H1 (cell line): ENCODE measurements around the gene SASH3. TPM values are rescaled to one million over a fixed set of nuclear protein-coding genes. Genes with fewer than 3 reads are reported as not detected.

ENCODE experiments used
- CTCF ChIA-PET: fragments of 300-600 bp; sonication (Branson Sonifier 250); formaldehyde crosslinking; loops from one replicate; lab custom pipeline; 2021; ENCODE audit not compliant: partially characterized antibody; lab: Charles Lee
- POLR2A ChIA-PET: fragments of 300-600 bp; sonication (Branson Sonifier 250); formaldehyde crosslinking; loops from one replicate; lab custom pipeline; 2021; ENCODE audit warnings: inconsistent platforms; ENCODE audit not compliant: partially characterized antibody; lab: Charles Lee
- DNase-seq, 2 experiments: peaks; one replicate each; pipeline versions ENCODE4 v3.0.0 to v3.0.0-alpha.2; 2010 to 2022; ENCODE audit warnings: low spot score in 2 of 2, low read depth in 1 of 2, mixed read lengths in 1 of 2
- FAIRE-seq: peaks from 2 replicates; lab custom pipeline; 2011; peaks lifted over from hg19 to GRCh38; lab: Jason Lieb, UNC
- H2AFZ ChIP-seq: 2 replicates; pipeline ENCODE4 v1.8.1; 2012; ENCODE audit warnings: low read length, inconsistent platforms
- H2AK5ac ChIP-seq: 2 replicates; pipeline ENCODE4 v1.6.1; 2013; ENCODE audit warnings: low read depth, low read length
- H2BK120ac ChIP-seq: replicated peaks from 2 replicates; pipeline ENCODE3; 2013; ENCODE audit warnings: low read depth, low read length, inconsistent platforms
- H2BK12ac ChIP-seq: 2 replicates; pipeline ENCODE4 v1.6.1; 2013; ENCODE audit warnings: low read depth, low read length
- H2BK15ac ChIP-seq: 2 replicates; pipeline ENCODE4 v1.6.1; 2013; ENCODE audit warnings: low read length
- H2BK20ac ChIP-seq: 2 replicates; pipeline ENCODE4 v1.6.1; 2013; ENCODE audit warnings: low read length
- H2BK5ac ChIP-seq: 2 replicates; pipeline ENCODE4 v1.6.1; 2013; ENCODE audit warnings: low read depth, low read length
- H3K14ac ChIP-seq: 2 replicates; pipeline ENCODE4 v1.6.1; 2013; ENCODE audit warnings: inconsistent platforms; ENCODE audit not compliant: insufficient read length
- H3K18ac ChIP-seq: 2 replicates; pipeline ENCODE4 v1.6.1; 2013; ENCODE audit warnings: low read length; ENCODE audit errors: extremely low read depth
- H3K23ac ChIP-seq: 2 replicates; pipeline ENCODE4 v1.6.1; 2013; ENCODE audit warnings: inconsistent platforms; ENCODE audit not compliant: insufficient read length
- H3K23me2 ChIP-seq: 2 replicates; pipeline ENCODE4 v1.6.1; 2013; ENCODE audit warnings: low read depth, low read length
- H3K27ac ChIP-seq: 2 replicates; pipeline ENCODE4 v1.6.1; 2011; ENCODE audit warnings: low read depth, low read length, inconsistent platforms
- H3K27me3 ChIP-seq, 4 experiments: replicated peaks in 1 of 4; 1 replicate in 1 of 4; 2 replicates in 3 of 4; pipeline versions ENCODE4 v1.6.1 to v1.8.1; 2011 to 2013; ENCODE audit warnings: low read length in 3 of 4, mild to moderate bottlenecking in 3 of 4, inconsistent platforms in 2 of 4, mixed read lengths in 2 of 4, moderate library complexity in 1 of 4; ENCODE audit not compliant: control insufficient read depth in 3 of 4, insufficient read depth in 3 of 4; ENCODE audit errors: extremely low read depth in 1 of 4
- H3K36me3 ChIP-seq, 4 experiments: 2 replicates each; pipeline versions ENCODE4 v1.6.1 to v1.8.1; 2011 to 2013; ENCODE audit warnings: mild to moderate bottlenecking in 4 of 4, low read length in 3 of 4, moderate library complexity in 2 of 4, control low read depth in 1 of 4, inconsistent platforms in 1 of 4; ENCODE audit not compliant: insufficient read depth in 4 of 4, control insufficient read depth in 2 of 4
- H3K4ac ChIP-seq: replicated peaks from 2 replicates; pipeline ENCODE3; 2013; ENCODE audit warnings: low read length, low read depth, mixed read lengths, inconsistent platforms; ENCODE audit not compliant: insufficient read length
- H3K4me1 ChIP-seq, 4 experiments: replicated peaks in 1 of 4; 1 replicate in 1 of 4; 2 replicates in 3 of 4; pipeline versions ENCODE4 v1.6.1 to v1.8.1; 2011 to 2013; ENCODE audit warnings: low read length in 3 of 4, inconsistent platforms in 2 of 4, mixed read lengths in 1 of 4; ENCODE audit not compliant: insufficient read depth in 4 of 4, control insufficient read depth in 3 of 4
- H3K4me2 ChIP-seq, 2 experiments: 2 replicates each; pipeline versions ENCODE4 v1.6.1 to v1.8.1; 2011 to 2013; ENCODE audit warnings: low read depth in 2 of 2, low read length in 2 of 2, control low read depth in 1 of 2, inconsistent platforms in 1 of 2, mild to moderate bottlenecking in 1 of 2; ENCODE audit not compliant: insufficient read depth in 1 of 2
- H3K4me3 ChIP-seq, 4 experiments: fragments of 200-600, 300-600 bp in 1 of 4; sonication (generic), shearing (Covaris generic), sonication (Bioruptor Twin) in 1 of 4; 2 replicates each; pipeline versions ENCODE4 v1.5.1 to v1.8.1; 2011 to 2016; ENCODE audit warnings: low read length in 4 of 4, low read depth in 3 of 4, control low read depth in 2 of 4, inconsistent platforms in 2 of 4, mild to moderate bottlenecking in 2 of 4, mixed read lengths in 1 of 4, moderate library complexity in 1 of 4; ENCODE audit not compliant: insufficient read depth in 2 of 4; ENCODE audit errors: extremely low read depth in 1 of 4
- H3K56ac ChIP-seq: replicated peaks from 2 replicates; pipeline ENCODE3; 2013; ENCODE audit warnings: low read depth, mild to moderate bottlenecking, mixed read lengths, low read length, inconsistent platforms; ENCODE audit not compliant: insufficient read length
- H3K79me1 ChIP-seq: 2 replicates; pipeline ENCODE4 v1.6.1; 2013; ENCODE audit warnings: low read depth, low read length, control low read depth
- H3K79me2 ChIP-seq, 2 experiments: 2 replicates each; pipeline versions ENCODE4 v1.6.1 to v1.8.1; 2012 to 2013; ENCODE audit warnings: low read length in 2 of 2, mild to moderate bottlenecking in 2 of 2, inconsistent platforms in 1 of 2; ENCODE audit not compliant: insufficient read depth in 2 of 2, control insufficient read depth in 1 of 2
- H3K9ac ChIP-seq, 4 experiments: replicated peaks in 1 of 4; 1 replicate in 1 of 4; 2 replicates in 3 of 4; pipeline versions ENCODE4 v1.6.1 to v1.8.1; 2011 to 2013; ENCODE audit warnings: low read depth in 3 of 4, low read length in 3 of 4, control low read depth in 2 of 4, mild to moderate bottlenecking in 2 of 4, moderate library complexity in 2 of 4, inconsistent platforms in 1 of 4; ENCODE audit errors: extremely low read depth in 1 of 4
- H3K9me3 ChIP-seq, 2 experiments: 2 replicates each; pipeline versions ENCODE4 v1.6.1 to v1.8.1; 2012 to 2013; ENCODE audit warnings: mild to moderate bottlenecking in 2 of 2, moderate library complexity in 2 of 2, control low read depth in 1 of 2, inconsistent platforms in 1 of 2, low read depth in 1 of 2, low read length in 1 of 2, mixed read lengths in 1 of 2; ENCODE audit not compliant: insufficient read depth in 2 of 2
- H4K20me1 ChIP-seq, 2 experiments: replicated peaks in 1 of 2; 2 replicates each; pipeline versions ENCODE3 to v1.8.1; 2011 to 2013; ENCODE audit warnings: inconsistent platforms in 2 of 2, low read length in 2 of 2, mild to moderate bottlenecking in 1 of 2; ENCODE audit not compliant: insufficient read depth in 2 of 2, control insufficient read depth in 1 of 2
- H4K5ac ChIP-seq: 2 replicates; pipeline ENCODE4 v1.6.1; 2013; ENCODE audit warnings: low read length, low read depth, mixed read lengths, inconsistent platforms; ENCODE audit not compliant: insufficient read length
- H4K8ac ChIP-seq: 2 replicates; pipeline ENCODE4 v1.8.0; 2013; ENCODE audit warnings: mild to moderate bottlenecking, moderate library complexity, low read length, inconsistent platforms; ENCODE audit not compliant: insufficient read depth; ENCODE audit errors: extremely low read depth
- H4K91ac ChIP-seq: replicated peaks from 2 replicates; pipeline ENCODE3; 2013; ENCODE audit warnings: low read length, mixed read lengths, inconsistent platforms; ENCODE audit not compliant: insufficient read length
- CBX8 ChIP-seq: fragments of 300-800, 300-1000 bp; sonication (generic); IDR thresholded peaks from 2 replicates; pipeline ENCODE4 v1.7.1; 2016; ENCODE audit warnings: low read depth, low read length, borderline replicate concordance
- CHD2 ChIP-seq: IDR thresholded peaks from 2 replicates; pipeline ENCODE4 v1.6.1; 2012; ENCODE audit warnings: low read length, improper control_type of control experiment
- CREB1 ChIP-seq: IDR thresholded peaks from 2 replicates; pipeline ENCODE4 v1.6.1; 2012; ENCODE audit warnings: inconsistent platforms
- EGR1 ChIP-seq: IDR thresholded peaks from 2 replicates; pipeline ENCODE4 v1.6.1; 2011; ENCODE audit warnings: low read depth, low read length, borderline replicate concordance
- EP300 ChIP-seq, 2 experiments: IDR thresholded peaks; 1 replicate in 1 of 2; 2 replicates in 1 of 2; pipeline ENCODE4 v1.6.1; 2011 to 2012; ENCODE audit warnings: low read depth in 2 of 2, low read length in 2 of 2, mild to moderate bottlenecking in 2 of 2, borderline replicate concordance in 1 of 2, inconsistent platforms in 1 of 2, moderate library complexity in 1 of 2
- HDAC2 ChIP-seq, 2 experiments: fragments of 300-600 bp in 1 of 2; sonication (generic) in 1 of 2; IDR thresholded peaks; 2 replicates each; pipeline ENCODE4 v1.6.1; 2011 to 2012; ENCODE audit warnings: low read depth in 2 of 2, low read length in 2 of 2, mild to moderate bottlenecking in 2 of 2, moderate library complexity in 2 of 2, borderline replicate concordance in 1 of 2, inconsistent platforms in 1 of 2
- HDAC6 ChIP-seq: IDR thresholded peaks from one replicate; pipeline ENCODE4 v1.7.1; 2012; ENCODE audit warnings: low read depth, mild to moderate bottlenecking, inconsistent platforms, low read length, moderate library complexity
- PHF8 ChIP-seq: fragments of 200-600 bp; sonication (generic); conservative IDR thresholded peaks from 2 replicates; pipeline ENCODE4 v1.7.1; 2012; ENCODE audit warnings: low read depth, mild to moderate bottlenecking, inconsistent platforms, low read length, moderate library complexity
- POLR2A ChIP-seq, 2 experiments: IDR thresholded peaks; 1 replicate in 1 of 2; 2 replicates in 1 of 2; pipeline ENCODE4 v1.6.1; 2011; ENCODE audit warnings: low read depth in 2 of 2, low read length in 2 of 2, mild to moderate bottlenecking in 2 of 2; ENCODE audit errors: control extremely low read depth in 1 of 2
- POU5F1 ChIP-seq: IDR thresholded peaks from 2 replicates; pipeline ENCODE4 v1.6.1; 2011; ENCODE audit warnings: low read depth, mild to moderate bottlenecking, low read length, moderate library complexity
- SAP30 ChIP-seq: fragments of 300-600 bp; sonication (generic); IDR thresholded peaks from 2 replicates; pipeline ENCODE4 v1.7.1; 2012; ENCODE audit warnings: low read length, moderate library complexity, mild to moderate bottlenecking, inconsistent platforms; ENCODE audit not compliant: insufficient read depth, insufficient replicate concordance
- SP2 ChIP-seq: IDR thresholded peaks from 2 replicates; pipeline ENCODE4 v1.6.1; 2012; ENCODE audit warnings: mild to moderate bottlenecking, low read length, inconsistent platforms
- TBP ChIP-seq: IDR thresholded peaks from 2 replicates; pipeline ENCODE4 v1.6.1; 2011; ENCODE audit warnings: low read depth, low read length, improper control_type of control experiment
- TEAD4 ChIP-seq: IDR thresholded peaks from 2 replicates; pipeline ENCODE4 v1.6.1; 2012; ENCODE audit warnings: low read depth, low read length, inconsistent platforms, mixed read lengths
- WGBS, 2 experiments: shearing (Covaris generic) in 1 of 2; methylation state at CpG; one replicate each; pipeline versions ENCODE4 v1.1.6 to v1.1.7; 2013 to 2015; ENCODE audit warnings: low lambda C conversion rate in 2 of 2, mixed read lengths in 2 of 2, inconsistent platforms in 1 of 2, low coverage in 1 of 2, missing lambda C conversion rate in 1 of 2; ENCODE audit not compliant: insufficient replicate concordance in 2 of 2, insufficient coverage in 1 of 2, insufficient read length in 1 of 2; ENCODE audit errors: extremely low coverage in 1 of 2, missing lambda C conversion rate in 1 of 2; 5-methylcytosine and 5-hydroxymethylcytosine counted together
- polyA plus RNA-seq, 7 experiments: library from polyadenylated mRNA; depleted of rRNA in 3 of 7; stranded (reverse) in 5 of 7; unstranded in 2 of 7; fragments of >200 nt in 5 of 7; fragments of 200-250 nt in 2 of 7; gene quantifications; 1 replicate in 5 of 7; 2 replicates in 1 of 7; 4 replicates in 1 of 7; pipeline versions ENCODE4 v1.2.1 to v1.2.3, GENCODE V29; 2011 to 2013; ENCODE audit warnings: missing spikeins in 2 of 7, mixed read lengths in 2 of 7
- total RNA-seq: library from RNA; stranded (reverse); fragmentation: NEBNext Ultra II Directional; extraction: Animal tissue kit (Norgen Biotek cat#: 25700); gene quantifications from 2 replicates; pipeline ENCODE4 v1.2.1, GENCODE V29; 2021

Gene SASH3
- total and polyA plus RNA-seq, 2 of the 8 experiments (the other 6 are each of a cell fraction or from before 2014, with no cell fraction given), result not detected

- no peak overlapping the region for H2AFZ ChIP-seq
These were observed 43.3 kb upstream of the SASH3 start for GRCh38 chrX:129736491-129736890.

More at GRCh38 chrX:129736491-129736890, 43.3 kb upstream of the SASH3 start:
- Histone ChIP-seq H2AK5ac (no peak overlapping the region), H3K14ac (no peak overlapping the region), H2BK20ac (no peak overlapping the region), H3K56ac (no peak overlapping the region), H2BK5ac (no peak overlapping the region), H4K20me1 (no peaks in the 10 kb centered on the region), H3K4me3 (no peak overlapping the region), H3K23me2 (no peaks in the 10 kb centered on the region), H3K23ac (no peak overlapping the region), H3K9me3 (no peaks in the 10 kb centered on the region), H2BK120ac (no peak overlapping the region), H3K4me2 (no peak overlapping the region), H3K9ac (no peak overlapping the region), H3K4me1 (peaks cover 0 to 10% (median 3%) of the 10 kb centered on the region in 4 experiments; a peak in 4 of 7 replicates), H4K8ac (no peak overlapping the region), H3K4ac (no peak overlapping the region), H3K36me3 (no peaks in the 10 kb centered on the region), H3K27ac (no peak overlapping the region), H3K18ac (no peak overlapping the region), H2BK12ac (no peak overlapping the region), H3K27me3 (no peaks in the 10 kb centered on the region; a peak in 1 of 7 replicates), H2BK15ac (no peak overlapping the region), H4K91ac (no peak overlapping the region), H4K5ac (no peak overlapping the region), H3K79me2 (no peaks in the 10 kb centered on the region), H3K79me1 (no peaks in the 10 kb centered on the region)
- DNase-seq (no peak), FAIRE-seq (no peak)
- CTCF ChIA-PET, result interaction anchor here (1.0 to 1.6 kb wide), 6 partner anchors 10 to 135 kb away, joined by 3 to 6 read pairs (median 3); no protein-coding TSS in a partner anchor
- 89% methylated on average over 5 of the region's 6 CpGs; no CpG with 5 or more reads in 1 of the 2 experiments for WGBS, 2 experiments
- TF ChIP-seq SP2 (no peak), POU5F1 (no peak), EP300 (IDR thresholded peaks at IDR 0.05; ENCODE audit: borderline replicate concordance in 1 of 2, low read depth in 2 of 2, low read length in 2 of 2) (no peak), TBP (no peak), SAP30 (no peak), CHD2 (no peak), POLR2A (IDR thresholded peaks at IDR 0.05; ENCODE audit: control extremely low read depth in 1 of 2, low read depth in 2 of 2, low read length in 2 of 2) (no peak), CBX8 (no peak), PHF8 (no peak), TEAD4 (no peak), HDAC6 (no peak), CREB1 (no peak), HDAC2 (IDR thresholded peaks at IDR 0.05; ENCODE audit: borderline replicate concordance in 1 of 2, low read depth in 2 of 2, low read length in 2 of 2) (no peak), EGR1 (no peak)
- POLR2A ChIA-PET, result no interaction called here
